ENCODE results near the gene UCP3.
"Not testable (repeated sequence)": the region's sequence is repeated elsewhere in the genome, so short reads cannot be mapped to it uniquely, and the experiment has no call there.

UCP3 gene

DNA sequence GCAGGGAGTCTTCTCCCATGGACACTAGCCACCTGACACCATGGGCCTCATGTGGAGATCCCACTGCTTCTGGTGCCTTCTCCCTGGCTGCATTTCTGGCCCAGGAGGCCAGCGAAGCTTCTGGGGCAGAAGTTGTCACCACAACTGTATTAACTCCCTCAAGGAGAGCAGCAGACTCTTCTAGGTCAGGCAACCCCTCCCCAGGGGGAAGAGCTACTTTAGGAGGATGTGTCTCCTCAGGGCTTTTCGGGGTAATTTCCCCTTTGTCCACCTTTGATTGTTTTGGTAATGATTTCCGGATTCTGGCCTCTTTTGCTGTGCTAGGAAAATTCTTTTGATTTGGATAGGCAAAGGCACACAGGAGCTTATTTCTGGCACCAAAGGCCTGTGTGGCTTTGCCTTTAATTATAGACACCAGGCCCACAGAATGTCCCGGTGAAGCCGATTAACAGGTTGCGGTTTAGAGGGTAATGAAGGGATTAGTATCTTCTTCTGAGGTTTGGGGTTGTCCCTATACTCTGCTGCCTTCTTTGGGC, 17.3 kb downstream of the UCP3 start:
- Histone ChIP-seq H3K9me3 (ENCODE audit: control insufficient read depth in 1 of 2, low read length in 2 of 2) (no peaks in the 10 kb centered on the region), H3K27ac (ENCODE audit: low read depth, low read length) (no peak overlapping the region), H3K36me3 (ENCODE audit: control insufficient read depth in 1 of 2, insufficient read depth in 2 of 2, low read length in 2 of 2) (no peaks in the 10 kb centered on the region)

DNA sequence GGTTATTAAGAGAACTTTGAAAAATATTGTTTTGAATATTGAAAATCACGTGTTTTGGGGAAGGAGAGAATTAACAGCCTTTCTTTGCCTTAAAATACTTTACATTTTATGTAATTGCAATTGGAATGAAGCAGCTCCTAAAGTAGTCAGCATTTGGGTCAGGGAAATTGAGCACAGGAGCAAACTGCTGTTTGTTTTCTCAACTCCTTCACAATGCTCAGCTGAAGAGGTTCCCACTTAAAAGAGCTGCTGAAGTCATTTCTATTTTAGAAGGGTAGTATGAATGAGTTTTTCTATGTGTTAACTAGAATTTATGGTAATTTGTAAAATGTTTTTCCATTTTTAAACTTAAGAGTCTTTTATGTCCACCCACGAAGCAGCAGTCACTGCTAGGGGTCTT, 18.2 kb downstream of the UCP3 start:
- Histone ChIP-seq H3K27ac (ENCODE audit: low read depth, low read length) (no peak overlapping the region), H3K9ac (ENCODE audit: low read depth in 1 of 2, low read length in 2 of 2) (no peak overlapping the region), H3K27me3 (ENCODE audit: control insufficient read depth in 1 of 2, insufficient read depth in 2 of 2, low read length in 2 of 2) (no peaks in the 10 kb centered on the region), H3K4me1 (ENCODE audit: control insufficient read depth in 1 of 2, insufficient read depth in 2 of 2, low read length in 2 of 2) (no peaks in the 10 kb centered on the region), H3K9me3 (ENCODE audit: control insufficient read depth in 1 of 2, low read length in 2 of 2) (no peaks in the 10 kb centered on the region), H3K4me3 (ENCODE audit: low read depth in 1 of 2, low read length in 2 of 2) (no peak overlapping the region), H3K36me3 (ENCODE audit: control insufficient read depth in 1 of 2, insufficient read depth in 2 of 2, low read length in 2 of 2) (no peaks in the 10 kb centered on the region)

More for the DNA sequence above, 17.3 kb downstream of the UCP3 start:
- Histone ChIP-seq H3K4me3 (ENCODE audit: low read depth in 1 of 2, low read length in 2 of 2) (no peak overlapping the region), H3K27me3 (ENCODE audit: control insufficient read depth in 1 of 2, insufficient read depth in 2 of 2, low read length in 2 of 2) (no peaks in the 10 kb centered on the region), H3K4me1 (ENCODE audit: control insufficient read depth in 1 of 2, insufficient read depth in 2 of 2, low read length in 2 of 2) (no peaks in the 10 kb centered on the region), H3K9ac (ENCODE audit: low read depth in 1 of 2, low read length in 2 of 2) (no peak overlapping the region)

DNA sequence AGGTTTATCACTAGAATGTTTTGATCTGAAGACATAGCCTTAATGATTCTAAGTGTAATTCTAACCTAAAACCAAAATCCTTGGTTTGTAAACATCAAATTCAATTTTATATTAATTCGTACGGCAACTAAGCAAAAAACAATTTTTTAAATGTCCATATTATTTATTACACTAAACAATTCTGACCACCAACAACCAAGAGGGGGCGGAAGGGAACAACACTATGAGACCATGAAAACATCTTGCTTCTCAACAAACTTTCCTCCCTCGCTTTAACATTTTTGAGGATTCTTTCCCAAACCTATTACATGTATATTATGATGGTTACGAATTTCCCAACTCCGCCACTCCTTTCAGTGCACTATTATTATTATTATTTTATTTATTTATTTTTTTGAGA, 19.7 kb downstream of the UCP3 start:
- H3K9me3 ChIP-seq (ENCODE audit: control insufficient read depth in 1 of 2, low read length in 2 of 2), result no peaks in the 10 kb centered on the region
- H3K27ac ChIP-seq (ENCODE audit: low read depth, low read length), result no peak overlapping the region
- H3K36me3 ChIP-seq (ENCODE audit: control insufficient read depth in 1 of 2, insufficient read depth in 2 of 2, low read length in 2 of 2), result no peaks in the 10 kb centered on the region
- H3K4me1 ChIP-seq (ENCODE audit: control insufficient read depth in 1 of 2, insufficient read depth in 2 of 2, low read length in 2 of 2), result no peaks in the 10 kb centered on the region
- H3K9ac ChIP-seq (ENCODE audit: low read depth in 1 of 2, low read length in 2 of 2), result no peak overlapping the region
- H3K4me3 ChIP-seq (ENCODE audit: low read depth in 1 of 2, low read length in 2 of 2), result no peak overlapping the region
- H3K27me3 ChIP-seq (ENCODE audit: control insufficient read depth in 1 of 2, insufficient read depth in 2 of 2, low read length in 2 of 2), result no peaks in the 10 kb centered on the region

DNA sequence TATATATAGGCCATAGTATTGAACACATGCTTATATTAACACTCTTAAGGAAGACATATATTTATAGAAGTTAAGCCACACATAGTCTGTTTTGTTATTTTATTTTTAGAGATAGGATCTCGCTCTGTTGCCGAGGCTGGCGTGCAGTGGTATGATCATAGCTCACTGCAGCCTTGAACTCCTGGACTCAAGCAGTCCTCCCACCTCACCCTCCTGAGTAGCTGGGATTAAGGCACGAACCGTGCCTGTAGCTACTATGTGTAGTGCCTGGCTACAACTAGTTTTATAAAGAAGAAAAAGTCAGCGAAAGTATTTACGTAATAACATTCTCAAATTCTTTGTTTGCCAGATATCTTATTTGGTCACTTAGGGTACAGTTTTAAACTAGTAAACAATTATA, 20.7 kb downstream of the UCP3 start:
- Histone ChIP-seq H3K4me1 (ENCODE audit: control insufficient read depth in 1 of 2, insufficient read depth in 2 of 2, low read length in 2 of 2) (peaks cover 0 to 4% of the 10 kb centered on the region in 2 donors), H3K9me3 (ENCODE audit: control insufficient read depth in 1 of 2, low read length in 2 of 2) (no peaks in the 10 kb centered on the region), H3K27me3 (ENCODE audit: control insufficient read depth in 1 of 2, insufficient read depth in 2 of 2, low read length in 2 of 2) (no peaks in the 10 kb centered on the region), H3K4me3 (ENCODE audit: low read depth in 1 of 2, low read length in 2 of 2) (no peak overlapping the region), H3K36me3 (ENCODE audit: control insufficient read depth in 1 of 2, insufficient read depth in 2 of 2, low read length in 2 of 2) (no peaks in the 10 kb centered on the region), H3K27ac (ENCODE audit: low read depth, low read length) (no peak overlapping the region), H3K9ac (ENCODE audit: low read depth in 1 of 2, low read length in 2 of 2) (no peak overlapping the region)

DNA sequence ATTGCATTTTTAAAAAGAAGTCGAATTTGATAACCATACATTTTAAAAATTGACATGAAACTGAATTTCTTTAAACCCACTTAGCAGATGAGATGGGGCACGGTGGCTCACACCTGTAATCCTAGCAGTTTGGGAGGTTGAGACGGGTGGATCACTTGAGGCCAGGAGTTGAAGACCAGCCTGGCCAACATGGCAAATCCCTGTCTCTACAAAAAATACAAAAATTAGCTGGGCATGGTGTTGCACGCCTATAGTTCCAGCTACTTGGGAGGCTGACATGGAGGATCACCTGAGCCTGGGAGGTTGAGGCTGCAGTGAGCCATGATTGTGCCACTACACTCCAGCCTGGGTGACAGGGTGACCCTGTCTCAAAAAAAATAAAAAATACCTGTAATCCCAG, 23.2 kb downstream of the UCP3 start:
- H3K27ac ChIP-seq (ENCODE audit: low read depth, low read length); H3K27me3 ChIP-seq (ENCODE audit: control insufficient read depth in 1 of 2, insufficient read depth in 2 of 2, low read length in 2 of 2); H3K9ac ChIP-seq (ENCODE audit: low read depth in 1 of 2, low read length in 2 of 2); H3K36me3 ChIP-seq (ENCODE audit: control insufficient read depth in 1 of 2, insufficient read depth in 2 of 2, low read length in 2 of 2); H3K9me3 ChIP-seq (ENCODE audit: control insufficient read depth in 1 of 2, low read length in 2 of 2); H3K4me3 ChIP-seq (ENCODE audit: low read depth in 1 of 2, low read length in 2 of 2): not testable (repeated sequence)
- H3K4me1 ChIP-seq (ENCODE audit: control insufficient read depth in 1 of 2, insufficient read depth in 2 of 2, low read length in 2 of 2), result peaks cover 9 to 17% of the 10 kb centered on the region in 2 donors

DNA sequence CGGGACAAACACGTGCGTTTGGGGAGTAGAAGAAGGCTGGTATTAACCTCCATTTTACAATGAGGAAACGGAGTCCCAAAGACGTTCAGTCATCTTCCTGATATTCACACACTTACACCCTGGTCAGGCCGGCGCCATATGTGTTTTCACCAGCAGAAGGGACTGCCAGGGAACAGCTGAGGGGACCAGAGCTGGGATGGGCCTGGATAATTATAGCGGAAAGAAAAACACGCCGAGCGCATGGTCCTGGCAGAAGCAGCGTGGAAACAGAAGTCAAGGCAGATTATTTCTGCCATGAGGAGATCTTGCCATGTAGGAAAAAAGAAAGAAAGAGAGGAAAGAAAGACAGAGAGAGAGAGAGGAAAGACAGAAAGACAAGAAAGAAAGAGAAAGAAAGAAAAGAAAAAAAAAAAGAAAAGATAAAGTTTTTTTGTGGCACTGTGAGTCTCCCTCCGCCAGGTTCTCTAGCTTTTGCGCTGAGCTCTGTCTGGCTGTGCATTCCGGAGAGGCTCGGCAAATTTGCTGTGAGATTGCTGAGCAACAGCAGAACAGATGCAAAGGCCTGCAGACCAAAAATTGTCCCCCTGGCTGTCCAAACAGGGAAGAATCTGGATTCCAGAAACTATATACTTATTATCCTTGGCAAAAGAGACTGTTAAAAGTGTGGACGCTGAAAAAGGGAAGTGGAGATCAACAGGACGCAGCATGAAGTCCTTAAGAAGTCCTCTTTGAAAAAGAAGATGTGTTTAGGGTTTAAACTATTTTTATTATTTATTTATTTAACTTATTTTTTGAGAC, 24.9 kb downstream of the UCP3 start:
- Histone ChIP-seq H3K27ac (ENCODE audit: low read depth, low read length) (peak overlapping the region; percentile 92), H3K36me3 (ENCODE audit: control insufficient read depth in 1 of 2, insufficient read depth in 2 of 2, low read length in 2 of 2) (peaks cover 0 to 2% of the 10 kb centered on the region in 2 donors), H3K4me1 (ENCODE audit: control insufficient read depth in 1 of 2, insufficient read depth in 2 of 2, low read length in 2 of 2) (peaks cover 22 to 33% of the 10 kb centered on the region in 2 donors), H3K27me3 (ENCODE audit: control insufficient read depth in 1 of 2, insufficient read depth in 2 of 2, low read length in 2 of 2) (no peaks in the 10 kb centered on the region), H3K9me3 (ENCODE audit: control insufficient read depth in 1 of 2, low read length in 2 of 2) (no peaks in the 10 kb centered on the region), H3K9ac (ENCODE audit: low read depth in 1 of 2, low read length in 2 of 2) (peak overlapping the region; percentile 51 to 71), H3K4me3 (ENCODE audit: low read depth in 1 of 2, low read length in 2 of 2) (peak overlapping the region; percentile 73 to 96)

DNA sequence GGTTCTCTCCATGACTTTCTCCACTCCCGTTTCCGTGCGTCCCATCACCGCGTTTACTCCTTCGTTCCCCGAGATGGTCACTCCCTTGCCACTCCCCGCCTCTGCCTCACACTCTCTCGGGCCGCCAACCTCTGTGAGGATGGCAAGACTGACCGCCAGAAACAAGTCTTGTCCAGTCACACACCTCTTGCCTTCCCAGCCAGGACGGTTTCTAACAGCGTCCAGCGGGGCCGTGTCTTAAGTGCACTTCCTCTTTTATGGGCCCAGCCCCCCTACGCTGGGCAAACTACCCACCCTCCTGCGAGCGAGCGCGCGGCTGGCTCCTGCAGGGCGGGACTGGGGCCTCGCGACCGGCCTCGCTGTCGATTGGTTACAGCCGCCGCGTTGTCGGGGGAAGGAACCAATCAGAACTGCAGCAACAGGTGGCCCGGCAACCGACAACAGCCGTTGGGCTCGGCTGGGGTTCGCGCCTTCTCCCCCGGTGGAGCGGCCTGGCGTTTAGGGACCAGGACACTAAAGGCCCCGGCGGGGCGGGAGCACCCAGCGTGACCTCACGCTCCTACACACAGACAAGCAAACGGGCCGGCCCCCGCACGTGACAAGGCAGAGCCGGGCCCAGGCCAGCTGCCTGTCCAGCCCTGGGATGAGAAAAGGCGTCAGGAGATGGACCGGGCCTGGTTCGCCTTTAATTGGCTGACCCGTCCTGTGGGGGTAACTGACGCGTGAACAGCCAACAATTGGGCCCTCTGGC, 25.7 kb downstream of the UCP3 start:
- H3K9me3 ChIP-seq (ENCODE audit: control insufficient read depth in 1 of 2, low read length in 2 of 2), result no peaks in the 10 kb centered on the region
- no peaks in the 10 kb centered on the region for H3K27me3 ChIP-seq (ENCODE audit: control insufficient read depth in 1 of 2, insufficient read depth in 2 of 2, low read length in 2 of 2)
- peaks cover 29 to 37% of the 10 kb centered on the region in 2 donors for H3K4me1 ChIP-seq (ENCODE audit: control insufficient read depth in 1 of 2, insufficient read depth in 2 of 2, low read length in 2 of 2)

DNA sequence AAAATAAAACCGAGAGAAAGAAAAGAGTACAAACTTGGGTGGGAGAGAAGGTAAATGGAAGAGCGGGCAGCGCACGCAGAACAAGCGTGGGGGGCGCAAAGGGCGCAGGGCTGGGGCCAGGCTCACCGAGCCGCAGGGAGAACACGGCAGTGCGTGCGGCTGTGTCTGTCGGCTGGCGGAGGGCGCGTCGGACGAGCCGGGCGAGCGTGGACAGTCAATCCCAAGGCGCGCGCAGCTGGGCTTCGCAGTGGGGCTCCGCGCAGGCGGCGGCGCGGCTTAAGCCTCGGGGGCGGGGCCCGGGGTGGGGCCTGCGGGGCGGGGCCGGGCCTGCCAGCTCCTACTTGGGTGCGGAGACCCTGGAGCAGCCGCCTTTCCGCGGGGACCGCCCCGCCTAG, 26.3 kb downstream of the UCP3 start, which contains the start of gene UCP2:
TSS of gene UCP2 (minus strand) at position 249 of the 395 bp plus-strand sequence. CDS start 4,465 bp downstream, outside the sequence.
- Histone ChIP-seq H3K4me3 (ENCODE audit: low read depth in 1 of 2, low read length in 2 of 2) (peak within 1 kb of the TSS; percentile 73 to 96), H3K27ac (ENCODE audit: low read depth, low read length) (peak within 1 kb of the TSS; percentile 92), H3K9me3 (ENCODE audit: control insufficient read depth in 1 of 2, low read length in 2 of 2) (no peaks in the 10 kb centered on the region), H3K36me3 (ENCODE audit: control insufficient read depth in 1 of 2, insufficient read depth in 2 of 2, low read length in 2 of 2) (peaks cover 13 to 15% of the 10 kb centered on the region in 2 donors), H3K4me1 (ENCODE audit: control insufficient read depth in 1 of 2, insufficient read depth in 2 of 2, low read length in 2 of 2) (peaks cover 33 to 37% of the 10 kb centered on the region in 2 donors), H3K9ac (ENCODE audit: low read depth in 1 of 2, low read length in 2 of 2) (peak within 1 kb of the TSS; percentile 71 to 99), H3K27me3 (ENCODE audit: control insufficient read depth in 1 of 2, insufficient read depth in 2 of 2, low read length in 2 of 2) (no peaks in the 10 kb centered on the region)

More for the DNA sequence above, 25.7 kb downstream of the UCP3 start:
- H3K36me3 ChIP-seq (ENCODE audit: control insufficient read depth in 1 of 2, insufficient read depth in 2 of 2, low read length in 2 of 2), result peaks cover 8 to 9% of the 10 kb centered on the region in 2 donors
- H3K4me3 ChIP-seq (ENCODE audit: low read depth in 1 of 2, low read length in 2 of 2), result peak overlapping the region; percentile 73 to 96
- H3K9ac ChIP-seq (ENCODE audit: low read depth in 1 of 2, low read length in 2 of 2), result peak overlapping the region; percentile 71 to 99
- peak overlapping the region; percentile 92 for H3K27ac ChIP-seq (ENCODE audit: low read depth, low read length)

DNA sequence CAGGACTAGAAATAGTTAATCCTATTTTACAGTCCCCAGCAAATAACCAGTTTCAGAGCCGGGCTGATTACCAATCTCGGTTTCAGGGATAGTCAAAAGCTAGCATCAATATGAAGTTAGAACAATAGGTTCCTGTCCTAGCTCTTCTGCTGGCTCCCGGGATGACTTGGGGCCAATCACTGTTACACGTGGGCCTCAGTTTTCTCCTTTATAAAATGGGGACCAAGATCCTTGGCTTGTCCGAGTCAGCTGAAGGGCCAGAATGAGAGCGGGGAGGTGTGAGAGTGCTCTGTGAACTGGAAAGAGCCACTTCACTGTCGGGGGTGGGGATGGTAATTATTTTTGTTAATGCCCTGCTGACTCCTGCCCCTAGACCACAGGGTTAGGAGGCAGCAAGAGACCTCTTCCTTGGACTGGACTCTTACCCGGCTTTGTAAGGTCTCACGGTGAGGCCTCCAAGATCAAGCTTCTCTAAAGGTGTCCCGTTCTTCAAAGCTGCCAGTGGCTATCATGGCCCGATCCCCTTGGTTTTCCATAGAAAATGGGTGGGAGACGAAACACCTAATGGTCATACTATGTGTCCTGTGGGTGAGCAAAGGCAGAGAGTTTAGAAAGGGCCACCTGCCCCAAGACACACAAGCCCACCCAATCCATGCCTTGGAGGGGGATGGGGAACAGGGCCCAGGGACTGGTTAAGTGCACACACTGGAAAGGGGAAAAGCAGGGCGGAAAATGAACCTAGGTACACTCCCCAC, 27.7 kb downstream of the UCP3 start:
- Histone ChIP-seq H3K9ac (ENCODE audit: low read depth in 1 of 2, low read length in 2 of 2) (peak overlapping the region; percentile 71 to 93), H3K36me3 (ENCODE audit: control insufficient read depth in 1 of 2, insufficient read depth in 2 of 2, low read length in 2 of 2) (peaks cover 27 to 29% of the 10 kb centered on the region in 2 donors), H3K4me1 (ENCODE audit: control insufficient read depth in 1 of 2, insufficient read depth in 2 of 2, low read length in 2 of 2) (peaks cover 37 to 40% of the 10 kb centered on the region in 2 donors), H3K27ac (ENCODE audit: low read depth, low read length) (peak overlapping the region; percentile 38), H3K9me3 (ENCODE audit: control insufficient read depth in 1 of 2, low read length in 2 of 2) (no peaks in the 10 kb centered on the region), H3K4me3 (ENCODE audit: low read depth in 1 of 2, low read length in 2 of 2) (peak overlapping the region; percentile 73 to 96), H3K27me3 (ENCODE audit: control insufficient read depth in 1 of 2, insufficient read depth in 2 of 2, low read length in 2 of 2) (no peaks in the 10 kb centered on the region)
